IMR-90 (cell line): ENCODE data around the gene CTIF. TPM values are rescaled to one million over a fixed set of nuclear protein-coding genes. Genes with fewer than 3 reads are reported as not detected.

Experiments
- ATAC-seq: fragments of 200-7000 bp; cut with Tn5 transposase; 2 replicates; pipeline ENCODE4 v1.9.1; 2020; ENCODE audit warnings: low read depth, mild to moderate bottlenecking, moderate library complexity
- BruUV-seq: library from RNA; stranded (reverse); fragments of 400-500 nt; replicated peaks from 2 replicates; lab custom pipeline; 2021; lab: Mats Ljungman, UMichigan
- CTCF ChIA-PET: fragments of 300-600 bp; formaldehyde crosslinking; extraction: SDS; loops from one replicate; lab custom pipeline; 2021; ENCODE audit warnings: antibody characterized with exemption; lab: Yijun Ruan, JAX
- POLR2A ChIA-PET: fragments of 300-600 bp; sonication (Branson Sonifier 250); formaldehyde crosslinking; loops from one replicate; lab custom pipeline; 2022; ENCODE audit warnings: antibody characterized with exemption; ENCODE audit not compliant: unreplicated experiment; lab: Charles Lee
- DNase-seq: peaks from one replicate; pipeline ENCODE4 v3.0.0; 2013
- H2AFZ ChIP-seq: replicated peaks from 2 replicates; pipeline ENCODE3; 2013; ENCODE audit warnings: low read length, mild to moderate bottlenecking; ENCODE audit not compliant: poor library complexity
- H2AK5ac ChIP-seq: 2 replicates; pipeline ENCODE4 v1.6.1; 2013; ENCODE audit warnings: low read depth, low read length, inconsistent platforms
- H2AK9ac ChIP-seq: replicated peaks from 2 replicates; pipeline ENCODE3; 2013; ENCODE audit warnings: mild to moderate bottlenecking, low read depth, low read length, moderate library complexity; ENCODE audit not compliant: poor library complexity
- H2BK120ac ChIP-seq: 2 replicates; pipeline ENCODE4 v1.6.1; 2013; ENCODE audit warnings: low read depth, low read length, inconsistent platforms
- H2BK15ac ChIP-seq: 3 replicates; pipeline ENCODE4 v1.6.1; 2013; ENCODE audit warnings: low read depth, low read length, inconsistent platforms
- H2BK20ac ChIP-seq: 2 replicates; pipeline ENCODE4 v1.6.1; 2013; ENCODE audit warnings: low read depth, mild to moderate bottlenecking, inconsistent platforms, low read length, moderate library complexity
- H2BK5ac ChIP-seq: 2 replicates; pipeline ENCODE4 v1.6.1; 2013; ENCODE audit warnings: mild to moderate bottlenecking, low read depth, low read length, inconsistent platforms; ENCODE audit not compliant: poor library complexity, severe bottlenecking
- H3K14ac ChIP-seq: replicated peaks from 2 replicates; pipeline ENCODE4 v1.6.1; 2013; ENCODE audit warnings: low read depth, low read length, inconsistent platforms
- H3K18ac ChIP-seq: 2 replicates; pipeline ENCODE4 v1.6.1; 2013; ENCODE audit warnings: low read depth, low read length, control low read depth
- H3K23ac ChIP-seq: 2 replicates; pipeline ENCODE4 v1.6.1; 2013; ENCODE audit warnings: low read depth, low read length, inconsistent platforms
- H3K27ac ChIP-seq: 2 replicates; pipeline ENCODE4 v1.5.1; 2013; ENCODE audit warnings: mild to moderate bottlenecking, control low read depth, low read length; ENCODE audit not compliant: insufficient read depth
- H3K27me3 ChIP-seq: 2 replicates; pipeline ENCODE4 v1.6.1; 2013; ENCODE audit warnings: low read length; ENCODE audit not compliant: control insufficient read depth, insufficient read depth
- H3K36me3 ChIP-seq: 2 replicates; pipeline ENCODE4 v1.6.1; 2013; ENCODE audit warnings: low read length, mixed read lengths; ENCODE audit not compliant: control insufficient read depth, insufficient read depth
- H3K4ac ChIP-seq: 2 replicates; pipeline ENCODE4 v1.6.1; 2013; ENCODE audit warnings: low read depth, low read length, inconsistent platforms
- H3K4me1 ChIP-seq: 2 replicates; pipeline ENCODE4 v1.6.1; 2013; ENCODE audit warnings: low read length, mixed read lengths; ENCODE audit not compliant: control insufficient read depth, insufficient read depth
- H3K4me2 ChIP-seq: 2 replicates; pipeline ENCODE4 v1.6.1; 2013; ENCODE audit warnings: low read depth, mild to moderate bottlenecking, control low read depth, low read length, moderate library complexity
- H3K4me3 ChIP-seq: 2 replicates; pipeline ENCODE4 v1.5.1; 2013; ENCODE audit warnings: low read depth, mild to moderate bottlenecking, control low read depth, low read length, moderate library complexity; ENCODE audit not compliant: insufficient read depth
- H3K56ac ChIP-seq: 2 replicates; pipeline ENCODE4 v1.6.1; 2013; ENCODE audit warnings: low read length, inconsistent platforms; ENCODE audit not compliant: insufficient read depth; ENCODE audit errors: extremely low read depth
- H3K79me1 ChIP-seq, 2 experiments: 2 replicates each; pipeline ENCODE4 v1.6.1; 2013; ENCODE audit warnings: low read length in 2 of 2, inconsistent platforms in 1 of 2, low read depth in 1 of 2
- H3K9ac ChIP-seq: 2 replicates; pipeline ENCODE4 v1.6.1; 2013; ENCODE audit warnings: low read depth, low read length, control low read depth
- H3K9me1 ChIP-seq: 2 replicates; pipeline ENCODE4 v1.6.1; 2013; ENCODE audit warnings: low read length, inconsistent platforms; ENCODE audit not compliant: insufficient read depth
- H3K9me3 ChIP-seq: 2 replicates; pipeline ENCODE4 v1.6.1; 2013; ENCODE audit warnings: low read length; ENCODE audit not compliant: control insufficient read depth, insufficient read depth
- H4K20me1 ChIP-seq: 2 replicates; pipeline ENCODE4 v1.6.1; 2013; ENCODE audit warnings: low read length, inconsistent platforms; ENCODE audit not compliant: insufficient read depth
- H4K5ac ChIP-seq: 2 replicates; pipeline ENCODE4 v1.6.1; 2013; ENCODE audit warnings: mild to moderate bottlenecking, low read depth, low read length, control low read depth
- H4K8ac ChIP-seq, 2 experiments: 2 replicates each; pipeline ENCODE4 v1.6.1; 2013; ENCODE audit warnings: low read depth in 2 of 2, low read length in 2 of 2, control low read depth in 1 of 2, inconsistent platforms in 1 of 2
- H4K91ac ChIP-seq: 2 replicates; pipeline ENCODE4 v1.6.1; 2013; ENCODE audit warnings: low read depth, low read length, inconsistent platforms; ENCODE audit not compliant: insufficient read depth
- BHLHE40 ChIP-seq: fragments of 150-350 bp; IDR thresholded peaks from 2 replicates; pipeline ENCODE4 v1.6.1; 2016; ENCODE audit warnings: mild to moderate bottlenecking, low read depth, low read length
- CHD1 ChIP-seq: IDR thresholded peaks from 2 replicates; pipeline ENCODE4 v1.6.1; 2012; ENCODE audit warnings: low read depth, low read length, improper control_type of control experiment
- ELK1 ChIP-seq: fragments of 150-350 bp; IDR thresholded peaks from 2 replicates; pipeline ENCODE4 v1.6.1; 2016; ENCODE audit warnings: low read depth, mild to moderate bottlenecking, low read length, moderate library complexity, borderline replicate concordance
- FOS ChIP-seq: fragments of 150-350 bp; IDR thresholded peaks from 2 replicates; pipeline ENCODE4 v1.6.1; 2016; ENCODE audit warnings: low read depth, low read length
- MAZ ChIP-seq: IDR thresholded peaks from 2 replicates; pipeline ENCODE4 v1.6.1; 2012; ENCODE audit warnings: low read depth, mild to moderate bottlenecking, low read length, improper control_type of control experiment, moderate library complexity, borderline replicate concordance
- NFE2L2 ChIP-seq: fragments of 150-350 bp; IDR thresholded peaks from 2 replicates; pipeline ENCODE4 v1.6.1; 2016; ENCODE audit warnings: low read depth, mild to moderate bottlenecking, low read length
- POLR2A ChIP-seq: IDR thresholded peaks from 2 replicates; pipeline ENCODE4 v1.6.1; 2012; ENCODE audit warnings: mild to moderate bottlenecking, low read depth, low read length
- RAD21 ChIP-seq: IDR thresholded peaks from 2 replicates; pipeline ENCODE4 v1.6.1; 2012; ENCODE audit warnings: low read length, improper control_type of control experiment
- RCOR1 ChIP-seq: IDR thresholded peaks from 2 replicates; pipeline ENCODE4 v1.6.1; 2012; ENCODE audit warnings: mild to moderate bottlenecking, low read length, improper control_type of control experiment; ENCODE audit not compliant: insufficient replicate concordance
- SMC3 ChIP-seq: fragments of 150-350 bp; IDR thresholded peaks from 2 replicates; pipeline ENCODE4 v1.6.1; 2016; ENCODE audit warnings: low read depth, mild to moderate bottlenecking, antibody characterized with exemption, low read length, moderate library complexity
- WGBS, 2 experiments: methylation state at CpG; one replicate each; pipeline versions ENCODE4 v1.1.5 to v1.1.7; 2013; ENCODE audit warnings: missing lambda C conversion rate in 2 of 2; ENCODE audit not compliant: insufficient read length in 1 of 2; ENCODE audit errors: extremely low coverage in 2 of 2; 5-methylcytosine and 5-hydroxymethylcytosine counted together
- dilution Hi-C: fragments of 300-500 bp; cut with HindIII; formaldehyde crosslinking; loops from one replicate; pipeline ENCODE4 v1.14.3; 2018; ENCODE audit warnings: low sequenced_read_pairs; ENCODE audit not compliant: unreplicated experiment
- in situ Hi-C: fragments of 300-500 bp; cut with MboI; formaldehyde crosslinking; loops from 3 replicates; pipeline ENCODE4 v1.14.3; 2019; ENCODE audit warnings: low sequenced_read_pairs, inconsistent platforms, mixed read lengths
- intact Hi-C: fragments of 100-400 bp; cut with micrococcal nuclease; formaldehyde crosslinking; loops from 2 replicates; pipeline ENCODE4 v1.10.0; 2022
- polyA plus RNA-seq, 3 experiments: library from polyadenylated mRNA; depleted of rRNA; stranded (reverse); fragments of >200 nt; gene quantifications; 2 replicates each; pipeline ENCODE4 v1.2.3, GENCODE V29; 2012; ENCODE audit warnings: low replicate concordance in 1 of 3
- total RNA-seq: library from RNA; depleted of rRNA; stranded (reverse); fragments of >200 nt; gene quantifications from 2 replicates; pipeline ENCODE4 v1.2.3, GENCODE V29; 2012
- TF ChIP-seq, protein P1 (sequence below): conservative IDR thresholded peaks from 2 replicates; pipeline ENCODE4 v1.5.1; 2012; ENCODE audit warnings: mild to moderate bottlenecking, low read depth, low read length, improper control_type of control experiment
- TF ChIP-seq, protein P2 (sequence below): fragments of 150-350 bp; IDR thresholded peaks from 2 replicates; pipeline ENCODE4 v1.6.1; 2017; ENCODE audit warnings: mild to moderate bottlenecking, antibody characterized with exemption, low read length, low read depth

The CTIF gene
- total and polyA plus RNA-seq, 2 of the 4 experiments (the other 2 are of a cell fraction): 25.1 to 57.0 TPM

DNA sequence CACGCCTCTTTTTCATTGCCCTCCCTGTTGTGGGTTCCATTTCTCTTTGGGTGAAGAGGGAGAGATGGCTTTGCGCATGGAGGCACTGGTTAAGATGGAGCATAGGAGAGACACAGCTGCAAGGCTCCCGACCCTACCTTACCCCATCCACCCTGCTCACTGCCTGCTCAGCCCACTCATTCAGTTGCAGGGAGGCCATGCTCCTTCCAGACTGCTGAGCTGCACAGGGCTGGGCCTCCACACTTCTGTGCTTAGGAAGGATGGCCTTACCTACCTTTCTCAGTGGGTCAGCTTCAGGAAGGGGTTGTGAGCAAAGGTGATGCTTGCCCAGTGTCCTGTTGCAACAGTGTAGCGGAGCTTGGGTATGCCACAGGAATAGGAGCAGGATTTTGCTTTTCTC lies 127.8 kb downstream of the CTIF start:
- Histone ChIP-seq H3K4ac (no peak overlapping the region), H4K8ac (no peak overlapping the region), H3K27ac (no peak overlapping the region), H3K23ac (no peak overlapping the region), H3K9me3 (peaks cover 2% of the 10 kb centered on the region; the same call in 1 of the 2 replicates), H3K18ac (no peak overlapping the region), H2BK20ac (no peak overlapping the region), H2BK15ac (no peak overlapping the region), H3K4me1 (peaks cover 13% of the 10 kb centered on the region), H2AK9ac (no peak overlapping the region), H3K56ac (no peak overlapping the region), H2AK5ac (no peak overlapping the region), H3K4me3 (no peak overlapping the region), H3K9me1 (peaks cover 9% of the 10 kb centered on the region), H3K79me1 (peaks cover 31 to 88% of the 10 kb centered on the region in 2 experiments), H3K14ac (no peak overlapping the region), H2AFZ (no peak overlapping the region), H4K5ac (no peak overlapping the region), H3K9ac (no peak overlapping the region), H3K4me2 (no peak overlapping the region), H2BK120ac (no peak overlapping the region), H2BK5ac (no peak overlapping the region), H4K91ac (no peak overlapping the region), H3K36me3 (peaks cover 43% of the 10 kb centered on the region), H4K20me1 (peaks cover 23% of the 10 kb centered on the region), H3K27me3 (no peaks in the 10 kb centered on the region)
- POLR2A ChIA-PET: no interaction called here
- CTCF ChIA-PET: no interaction called here
- dilution Hi-C loops (no loop called here), intact Hi-C loops (loop anchor here (10.0 kb wide), 1 partner anchor 62 kb away; no protein-coding TSS in a partner anchor), in situ Hi-C loops (no loop called here)
- DNase-seq: no peak
- BruUV-seq: no TSS peak
- WGBS, 2 experiments: no CpG with 5 or more reads among the region's 4 CpGs
- ATAC-seq: no peak
- TF ChIP-seq POLR2A (no peak), RAD21 (no peak), MAZ (no peak), BHLHE40 (no peak), FOS (no peak), ELK1 (no peak), CHD1 (no peak), SMC3 (no peak), NFE2L2 (no peak), RCOR1 (no peak)
- TF ChIP-seq, protein P1, sequence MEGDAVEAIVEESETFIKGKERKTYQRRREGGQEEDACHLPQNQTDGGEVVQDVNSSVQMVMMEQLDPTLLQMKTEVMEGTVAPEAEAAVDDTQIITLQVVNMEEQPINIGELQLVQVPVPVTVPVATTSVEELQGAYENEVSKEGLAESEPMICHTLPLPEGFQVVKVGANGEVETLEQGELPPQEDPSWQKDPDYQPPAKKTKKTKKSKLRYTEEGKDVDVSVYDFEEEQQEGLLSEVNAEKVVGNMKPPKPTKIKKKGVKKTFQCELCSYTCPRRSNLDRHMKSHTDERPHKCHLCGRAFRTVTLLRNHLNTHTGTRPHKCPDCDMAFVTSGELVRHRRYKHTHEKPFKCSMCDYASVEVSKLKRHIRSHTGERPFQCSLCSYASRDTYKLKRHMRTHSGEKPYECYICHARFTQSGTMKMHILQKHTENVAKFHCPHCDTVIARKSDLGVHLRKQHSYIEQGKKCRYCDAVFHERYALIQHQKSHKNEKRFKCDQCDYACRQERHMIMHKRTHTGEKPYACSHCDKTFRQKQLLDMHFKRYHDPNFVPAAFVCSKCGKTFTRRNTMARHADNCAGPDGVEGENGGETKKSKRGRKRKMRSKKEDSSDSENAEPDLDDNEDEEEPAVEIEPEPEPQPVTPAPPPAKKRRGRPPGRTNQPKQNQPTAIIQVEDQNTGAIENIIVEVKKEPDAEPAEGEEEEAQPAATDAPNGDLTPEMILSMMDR: no peak
- TF ChIP-seq, protein P2, sequence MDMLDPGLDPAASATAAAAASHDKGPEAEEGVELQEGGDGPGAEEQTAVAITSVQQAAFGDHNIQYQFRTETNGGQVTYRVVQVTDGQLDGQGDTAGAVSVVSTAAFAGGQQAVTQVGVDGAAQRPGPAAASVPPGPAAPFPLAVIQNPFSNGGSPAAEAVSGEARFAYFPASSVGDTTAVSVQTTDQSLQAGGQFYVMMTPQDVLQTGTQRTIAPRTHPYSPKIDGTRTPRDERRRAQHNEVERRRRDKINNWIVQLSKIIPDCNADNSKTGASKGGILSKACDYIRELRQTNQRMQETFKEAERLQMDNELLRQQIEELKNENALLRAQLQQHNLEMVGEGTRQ: no peak
